ENCODE measurements around the gene NEURL1B.
"Not testable (repeated sequence)": the region's sequence is repeated elsewhere in the genome, so short reads cannot be mapped to it uniquely, and the experiment has no call there.

NEURL1B gene

DNA sequence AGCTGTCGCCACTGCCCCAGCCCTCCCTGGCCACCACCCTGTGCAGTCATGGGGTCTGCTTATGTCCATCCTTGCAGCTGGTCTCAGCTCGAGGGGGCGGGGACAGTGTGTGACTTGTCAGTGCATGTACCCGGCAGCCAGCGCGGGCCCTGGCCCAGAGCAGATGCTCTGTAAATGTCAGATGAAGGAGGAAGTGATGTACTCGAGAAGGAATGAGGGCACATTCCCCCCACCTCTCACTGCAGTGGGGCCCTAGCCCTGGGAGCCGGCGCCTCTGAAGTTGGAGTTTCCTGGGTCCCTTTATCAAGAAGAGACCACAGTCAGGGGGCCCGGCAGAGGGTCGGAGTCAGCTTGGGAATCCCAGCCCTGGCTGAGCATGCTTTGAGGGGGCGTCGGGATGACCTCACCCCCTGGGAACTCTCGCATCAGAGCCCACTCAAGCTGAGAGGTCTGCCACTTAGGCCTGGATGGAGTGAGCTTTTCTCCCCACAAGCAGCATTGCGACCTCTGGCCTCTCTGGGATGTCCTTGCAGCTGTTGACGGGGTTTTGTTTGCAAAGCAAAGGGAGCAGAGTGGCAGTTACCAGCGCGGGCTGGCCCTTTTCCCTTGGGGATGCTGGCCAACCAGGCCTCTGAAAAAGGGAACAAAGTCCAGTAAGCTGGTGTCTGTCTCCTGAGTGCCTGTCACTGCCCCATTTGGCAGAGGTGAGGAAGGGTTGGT lies 19.0 kb downstream of the NEURL1B start:
- DNase-seq = no peak

DNA sequence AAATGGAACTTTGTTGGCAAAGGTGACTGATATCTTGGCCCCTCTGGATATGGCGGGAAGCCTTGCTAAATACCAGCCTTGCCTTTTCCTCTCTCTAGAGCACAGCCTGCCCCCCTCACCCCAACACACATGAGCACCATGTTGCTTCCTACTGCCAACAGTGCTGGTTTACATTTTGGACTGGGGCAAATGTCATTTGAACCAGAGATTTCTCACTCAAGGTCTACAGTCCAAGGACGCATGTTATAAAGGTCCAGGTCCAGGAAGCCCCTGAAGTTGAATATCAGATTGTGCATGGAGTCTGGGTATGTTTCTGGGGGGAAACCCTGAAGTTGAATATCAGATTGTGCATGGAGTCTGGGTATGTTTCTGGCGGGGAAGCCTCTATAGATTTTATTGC lies 19.9 kb downstream of the NEURL1B start:
- DNase-seq = no peak

DNA sequence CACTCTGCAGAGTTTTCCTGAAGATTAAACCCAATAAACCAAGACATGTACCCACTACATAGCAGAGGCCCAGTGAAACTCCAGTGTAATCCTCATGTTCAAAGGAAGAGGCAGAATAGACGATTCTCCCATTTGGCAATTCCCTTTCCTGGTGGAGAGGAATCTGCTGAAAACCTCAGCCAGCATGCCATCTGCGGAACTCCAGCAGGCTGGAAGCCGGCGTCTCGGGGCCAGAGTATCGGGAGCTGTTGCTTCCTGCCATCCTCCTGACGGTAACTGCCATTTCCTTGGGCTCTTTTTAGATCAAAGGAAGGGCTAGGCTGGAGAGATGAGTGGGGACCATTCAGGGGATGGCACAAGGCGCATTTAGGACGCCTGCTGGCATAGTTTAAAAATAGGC lies 20.5 kb downstream of the NEURL1B start:
- DNase-seq = no peak

GRCh38 chr5:172662596-172662995 lies 21.5 kb downstream of the NEURL1B start:
- DNase-seq = no peak

DNA sequence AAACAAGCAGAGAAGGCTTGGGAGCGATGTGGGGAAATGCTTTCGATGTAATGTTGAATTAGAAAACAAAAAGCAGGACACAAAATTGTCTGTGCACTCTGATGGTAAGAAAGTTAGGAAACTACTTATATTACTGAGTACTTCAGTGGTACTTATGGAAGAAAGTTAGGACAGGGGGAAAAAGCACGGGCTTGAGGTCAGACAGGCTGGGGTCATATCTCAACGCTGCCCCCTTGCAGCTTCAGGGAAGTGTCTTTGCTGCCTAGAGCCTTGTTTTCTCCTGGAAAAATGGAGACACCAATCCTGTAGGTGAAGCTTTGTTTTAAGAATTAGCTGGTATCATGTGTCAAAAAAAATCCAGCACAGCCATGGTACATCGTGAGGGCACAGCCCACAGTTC lies 23.0 kb downstream of the NEURL1B start:
- DNase-seq = no peak

DNA sequence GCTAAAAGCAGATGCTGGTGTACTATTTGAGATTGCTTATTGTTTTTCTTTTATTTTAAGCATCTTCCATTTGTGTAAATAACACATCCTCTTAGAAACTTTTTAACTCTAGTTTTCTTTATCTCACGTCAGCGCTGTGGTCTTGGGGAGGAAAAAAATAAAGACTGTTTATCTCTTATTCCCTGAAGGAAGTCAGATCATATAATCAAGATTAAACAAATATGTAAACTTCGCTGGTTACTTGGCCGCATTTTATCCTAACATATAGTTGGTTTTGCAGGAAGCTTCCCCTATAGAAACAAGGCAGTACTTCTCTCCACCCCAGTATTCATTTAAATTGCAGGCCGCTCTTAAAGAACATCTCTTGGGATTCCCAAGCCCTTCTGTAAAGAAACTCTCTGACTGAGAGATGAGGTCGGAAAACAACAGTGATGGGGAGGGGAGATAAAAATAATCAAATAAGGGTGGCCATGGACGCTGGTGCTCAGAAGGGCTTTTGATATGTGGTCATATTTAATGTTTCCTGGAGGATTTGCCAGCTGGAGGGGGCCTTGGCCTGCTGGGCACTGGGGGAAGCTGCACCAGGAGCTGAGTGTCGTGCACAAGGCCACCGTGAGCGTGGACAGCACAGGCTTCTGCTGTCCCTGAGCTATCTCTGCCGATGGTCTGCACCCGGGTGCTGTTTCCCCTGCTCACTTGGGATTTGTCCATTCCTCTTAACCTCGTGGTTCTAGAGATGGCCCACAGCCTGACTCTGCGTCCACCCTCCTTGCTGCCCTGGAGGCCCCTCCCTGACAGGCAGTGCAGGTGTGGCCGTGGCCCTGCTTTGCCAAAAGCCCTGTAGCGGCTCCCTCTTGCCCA lies 23.8 kb downstream of the NEURL1B start:
- no peak for DNase-seq

- no peak for DNase-seq
These were observed 25.2 kb downstream of the NEURL1B start for GRCh38 chr5:172666251-172666650.

DNA sequence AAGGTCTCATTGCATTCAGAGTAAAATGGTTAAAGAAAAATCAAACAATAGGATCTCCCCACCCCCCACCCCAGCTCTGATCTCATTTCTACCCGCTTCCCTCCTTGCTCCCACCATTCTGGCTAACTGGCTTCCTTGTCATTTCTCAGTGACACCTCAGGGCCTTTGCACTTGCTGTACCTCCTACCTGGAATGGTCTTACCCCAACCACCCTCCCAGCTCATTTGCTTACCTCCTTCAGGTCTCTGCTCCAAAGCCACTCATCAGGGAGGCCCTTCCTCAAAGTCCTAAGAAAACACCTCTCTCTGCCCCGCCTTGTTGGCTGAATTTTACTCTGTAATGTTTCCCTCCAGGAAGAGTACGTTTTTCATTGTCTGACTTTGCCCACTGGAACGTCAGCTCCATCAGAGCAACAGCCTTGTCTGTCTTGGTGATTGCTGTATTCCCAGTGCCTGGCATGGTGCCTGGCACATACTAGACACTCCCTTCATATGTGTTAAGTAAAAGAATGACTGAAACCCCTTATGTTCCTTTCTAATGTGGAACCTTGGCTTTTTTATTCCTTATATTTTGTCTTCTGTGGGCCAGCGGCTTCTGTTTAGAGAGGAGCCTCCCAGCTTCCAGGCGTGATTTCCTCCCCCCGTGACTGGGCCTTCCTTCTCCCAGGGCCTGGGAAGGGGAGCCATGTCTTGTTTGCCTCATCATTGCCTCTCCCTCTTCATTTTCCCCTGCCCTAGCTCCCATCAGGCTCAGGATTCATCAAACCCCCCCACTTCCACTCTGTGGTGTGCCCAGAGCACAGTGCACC lies 26.9 kb downstream of the NEURL1B start:
- no peak for DNase-seq

GRCh38 chr5:172668594-172669071 lies 27.6 kb downstream of the NEURL1B start:
- DNase-seq = no peak

GRCh38 chr5:172669386-172670004 lies 28.4 kb downstream of the NEURL1B start:
- no peak for DNase-seq

- no peak for DNase-seq
These were observed 28.9 kb downstream of the NEURL1B start for GRCh38 chr5:172670005-172670402.

DNA sequence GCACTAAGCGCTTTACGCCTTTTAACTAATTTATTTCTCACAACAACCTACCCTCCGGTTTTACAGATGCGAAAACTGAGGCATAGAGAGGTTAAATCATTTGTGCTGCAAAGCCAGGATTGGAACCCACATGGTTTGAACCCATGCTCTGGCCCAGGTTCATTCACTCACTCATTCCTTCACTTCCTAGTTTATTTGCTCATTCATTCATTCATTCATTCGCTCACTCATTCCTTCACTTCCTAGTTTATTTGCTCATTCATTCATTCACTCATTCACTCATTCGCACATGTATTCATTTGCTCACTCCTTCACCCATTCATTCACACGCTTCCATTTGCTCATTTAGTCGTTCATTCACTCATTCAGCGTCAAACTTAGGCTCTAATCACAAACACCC lies 29.4 kb downstream of the NEURL1B start:
- DNase-seq = no peak

DNA sequence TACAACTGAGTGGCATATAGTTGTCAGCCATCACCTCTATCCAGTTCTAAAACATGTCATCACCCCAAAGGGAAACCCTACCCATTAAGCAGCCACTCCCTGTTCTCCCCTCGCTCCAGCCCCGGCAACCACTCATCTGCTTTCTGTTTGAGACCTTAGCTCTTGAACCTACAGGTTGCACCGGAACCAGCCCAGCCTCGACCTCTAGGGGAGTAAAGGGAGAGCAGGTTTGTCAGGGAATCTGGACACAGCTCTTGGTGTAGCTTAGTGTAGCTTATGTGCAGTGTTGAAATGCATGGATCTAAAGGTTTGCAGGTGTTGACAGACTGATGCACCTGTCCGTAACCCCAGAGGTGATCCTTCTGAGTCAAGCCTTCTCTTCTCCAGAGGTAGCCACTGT lies 30.0 kb downstream of the NEURL1B start:
- no peak for DNase-seq

DNA sequence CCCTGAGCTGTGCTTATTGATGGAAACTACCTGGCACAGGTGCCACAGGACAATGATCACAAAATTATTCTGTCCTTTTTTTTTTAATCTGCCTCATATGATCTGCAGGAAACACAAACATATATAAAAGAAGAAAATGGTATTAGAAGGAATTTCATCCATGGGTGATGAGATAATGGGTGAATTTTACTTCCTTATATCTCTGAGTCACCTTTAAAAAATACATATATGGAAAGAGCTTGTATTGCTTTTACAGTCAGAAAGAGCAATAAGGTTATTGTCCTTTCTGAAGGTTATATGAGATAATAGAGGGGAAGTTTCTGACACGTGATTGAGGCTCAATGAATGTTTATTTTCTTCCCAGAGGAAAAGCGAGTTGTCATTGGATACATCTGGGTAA lies 31.6 kb downstream of the NEURL1B start:
- DNase-seq = no peak

DNA sequence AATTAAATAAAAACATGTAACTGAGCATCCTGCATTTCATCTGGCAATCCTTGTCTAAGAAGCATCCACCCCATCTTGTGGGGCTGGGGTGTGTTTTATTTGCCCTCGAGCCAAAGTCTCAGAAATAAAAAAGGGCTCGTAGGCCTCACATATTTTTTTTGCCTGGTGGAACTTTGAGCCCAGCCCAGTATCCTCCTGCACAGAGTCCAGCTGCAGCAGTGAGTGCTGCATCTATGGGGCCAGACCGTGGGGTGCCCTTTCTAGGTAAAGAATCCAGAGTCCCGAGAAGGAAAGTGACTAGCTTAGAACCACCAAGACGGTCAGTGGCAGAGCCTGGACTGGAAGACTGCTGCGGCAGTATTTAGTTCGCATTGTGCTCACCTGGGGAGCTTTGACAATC lies 33.1 kb downstream of the NEURL1B start:
- no peak for DNase-seq

DNA sequence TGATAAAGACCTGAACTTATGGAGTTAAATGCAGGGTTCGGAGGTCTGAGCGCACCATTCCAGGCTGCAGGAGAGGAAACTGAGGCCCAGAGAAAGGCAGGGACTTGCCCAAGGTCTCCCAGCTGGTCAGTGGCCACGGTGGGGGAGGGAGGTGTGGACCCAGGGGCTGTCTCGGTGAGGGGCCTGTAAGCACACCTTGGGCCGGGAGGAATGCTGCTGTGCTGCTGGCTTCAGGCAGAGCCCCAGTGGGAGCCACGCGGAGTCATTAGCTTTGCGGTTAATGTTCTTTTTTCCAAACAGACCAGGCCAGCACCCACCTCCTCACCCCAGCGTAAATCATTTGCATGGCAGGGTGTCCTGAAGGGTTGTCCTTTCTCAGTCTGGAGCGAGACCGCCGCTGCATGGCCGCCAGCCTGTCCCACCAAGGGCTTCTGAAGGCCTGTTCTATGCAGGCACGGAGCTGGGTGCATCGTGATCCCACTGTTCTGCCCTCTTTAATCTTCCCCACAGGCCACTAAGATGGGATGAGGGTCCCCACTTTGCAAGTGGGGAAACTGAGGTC lies 35.9 kb downstream of the NEURL1B start:
- DNase-seq = no peak

DNA sequence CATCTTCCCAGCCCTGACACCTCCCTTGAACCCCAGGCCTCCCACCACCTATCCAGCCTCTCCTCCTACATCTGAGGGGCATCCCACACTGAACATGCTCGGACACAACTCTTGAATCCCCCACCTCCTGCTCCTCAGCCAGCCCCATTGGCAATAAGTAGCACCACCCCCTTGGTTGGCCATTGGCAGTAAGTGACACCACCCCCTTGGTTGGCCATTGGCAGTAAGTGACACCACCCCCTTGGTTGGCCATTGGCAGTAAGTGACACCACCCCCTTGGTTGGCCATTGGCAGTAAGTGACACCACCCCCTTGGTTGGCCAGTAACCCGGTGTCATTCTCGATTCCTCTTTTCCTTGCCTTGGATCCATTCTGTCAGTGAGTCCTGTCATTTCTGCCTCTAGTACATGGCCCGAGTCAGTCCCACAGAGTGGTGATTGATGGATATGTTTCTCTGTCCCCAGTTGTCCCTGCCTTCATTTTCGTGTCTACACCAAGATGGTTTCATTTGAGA lies 37.4 kb downstream of the NEURL1B start:
- not testable (repeated sequence) for DNase-seq

DNA sequence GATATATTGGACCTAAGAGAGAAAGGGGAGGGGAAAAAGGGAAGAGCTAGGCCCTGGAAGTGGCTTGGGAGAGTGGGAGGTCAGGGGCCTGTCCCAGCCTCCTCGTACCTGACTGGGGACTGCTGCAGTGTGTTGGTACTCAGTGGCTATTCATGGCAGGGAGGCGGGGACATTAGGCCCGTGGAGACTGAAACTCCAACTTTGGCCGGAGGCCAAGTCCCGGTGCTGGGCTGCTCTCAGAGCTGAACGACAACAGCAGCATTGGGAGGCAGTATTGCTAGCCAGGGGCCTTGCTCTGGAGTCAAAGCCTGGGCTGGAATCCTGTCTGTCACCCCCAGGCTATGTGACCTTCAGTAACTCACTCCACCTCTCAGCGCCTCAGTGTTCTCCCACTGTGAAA lies 37.8 kb downstream of the NEURL1B start:
- DNase-seq = no peak

GRCh38 chr5:172679628-172680212 lies 38.7 kb downstream of the NEURL1B start:
- DNase-seq = no peak

DNA sequence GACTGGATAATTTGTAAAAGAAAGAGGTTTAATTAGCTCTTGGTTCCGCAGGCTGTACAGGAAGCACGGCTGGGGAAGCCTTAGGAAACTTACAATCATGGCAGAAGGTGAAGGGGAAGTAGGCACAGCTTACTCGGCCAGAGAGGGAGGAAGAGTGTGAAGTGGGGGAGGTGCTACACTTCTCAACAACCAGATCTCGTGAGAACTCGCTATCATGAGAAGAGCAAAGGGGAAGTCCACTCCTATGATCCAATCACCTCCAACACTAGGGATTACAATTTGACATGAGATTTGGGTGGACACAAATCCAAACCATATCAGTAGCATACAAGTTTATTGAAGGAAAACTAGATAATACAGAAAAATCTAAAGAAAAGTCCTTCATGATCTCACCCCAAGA lies 39.9 kb downstream of the NEURL1B start:
- DNase-seq = no peak

DNA sequence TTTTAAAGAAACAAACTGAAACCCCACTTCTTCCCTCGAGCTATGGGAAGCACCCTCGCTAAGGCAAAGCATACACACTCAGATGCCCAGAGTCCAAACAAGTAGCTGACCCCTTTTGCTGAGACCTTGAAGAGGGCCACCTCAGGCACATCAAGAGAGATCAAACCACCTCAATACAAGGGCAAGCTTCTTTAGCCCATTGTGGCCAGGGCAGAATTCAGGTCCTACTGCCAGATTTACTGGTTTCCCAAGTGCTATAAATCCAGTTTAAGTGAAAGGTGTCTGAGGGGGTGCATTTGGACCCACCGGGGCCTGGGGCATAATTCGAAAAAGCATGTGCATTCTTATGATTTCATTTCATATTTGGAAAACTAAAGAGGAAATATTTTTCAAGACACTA lies 40.4 kb downstream of the NEURL1B start:
- DNase-seq = no peak

- DNase-seq = no peak
These were observed 42.2 kb downstream of the NEURL1B start for GRCh38 chr5:172683264-172683644.

Data from SIG-M5 (cell line).